HG03442 (cell line): ENCODE measurements around the gene MRI1.
A peak's percentile ranks its signal among the peaks of the same experiment; 100 is the strongest.
"Not testable (repeated sequence)": the region's sequence is repeated elsewhere in the genome, so short reads cannot be mapped to it uniquely, and the experiment has no call there.

Source experiments
- ATAC-seq: cut with Tn5 transposase; IDR thresholded peaks from one replicate; pipeline ENCODE4 v1.9.1; 2021; ENCODE audit warnings: mild to moderate bottlenecking, moderate library complexity; ENCODE audit not compliant: unreplicated experiment

Gene MRI1

DNA sequence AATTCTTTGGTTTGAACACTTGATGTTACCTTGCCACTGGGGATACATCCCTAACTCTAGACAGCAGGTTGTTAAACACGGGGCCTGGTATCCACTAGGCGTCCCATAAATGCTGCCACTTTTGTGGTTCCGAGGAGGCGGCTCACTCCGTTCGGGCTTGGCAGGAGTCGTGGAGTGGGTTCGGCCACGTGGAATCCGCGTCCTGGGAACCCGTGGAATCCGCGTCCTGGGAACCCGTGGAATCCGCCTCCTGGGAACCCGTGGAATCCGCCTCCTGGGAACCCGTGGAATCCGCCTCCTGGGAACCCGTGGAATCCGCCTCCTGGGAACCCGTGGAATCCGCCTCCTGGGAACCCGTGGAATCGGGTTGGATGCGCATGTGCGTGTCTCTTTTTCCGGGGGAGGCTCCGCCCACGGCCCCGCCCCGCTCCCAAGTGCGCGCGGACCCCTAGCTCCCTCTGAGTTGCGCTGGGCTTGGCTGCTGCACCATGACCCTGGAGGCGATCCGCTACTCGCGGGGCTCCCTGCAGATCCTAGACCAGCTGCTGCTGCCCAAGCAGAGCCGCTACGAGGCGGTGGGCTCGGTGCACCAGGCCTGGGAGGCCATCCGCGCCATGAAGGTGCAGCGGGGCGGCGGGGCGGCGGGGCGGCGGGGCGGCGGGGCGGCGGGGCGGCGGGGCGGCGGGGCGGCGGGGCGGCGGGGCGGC is at the start of gene MRI1:
MRI1 (plus strand) TSS at position 422 of the 707 bp plus-strand sequence; CDS start at position 489, 67 bp downstream.
- ATAC-seq, result no peak

DNA sequence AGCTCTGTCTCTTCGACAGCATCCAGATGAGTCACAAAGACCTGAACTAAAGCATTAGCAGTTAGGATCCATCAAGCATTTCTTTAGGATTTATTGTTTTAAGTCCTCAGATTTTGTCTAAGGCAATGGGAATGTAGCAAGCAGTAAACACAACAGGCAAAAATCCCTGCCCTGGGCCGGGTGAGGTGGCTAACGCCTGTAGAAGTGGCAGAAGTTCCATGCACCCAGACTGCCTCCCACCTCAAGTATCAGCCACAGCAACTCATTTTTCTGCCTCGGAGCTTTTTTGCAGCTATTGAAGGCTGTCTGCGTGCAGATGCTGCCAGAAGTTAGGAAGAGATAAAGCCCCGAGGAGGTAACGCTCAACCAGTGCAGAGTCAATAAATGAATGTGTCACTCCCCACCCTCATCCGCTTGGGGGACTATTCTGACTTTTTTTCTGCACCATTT is 47.1 kb upstream of the MRI1 start:
- no peak for ATAC-seq

DNA sequence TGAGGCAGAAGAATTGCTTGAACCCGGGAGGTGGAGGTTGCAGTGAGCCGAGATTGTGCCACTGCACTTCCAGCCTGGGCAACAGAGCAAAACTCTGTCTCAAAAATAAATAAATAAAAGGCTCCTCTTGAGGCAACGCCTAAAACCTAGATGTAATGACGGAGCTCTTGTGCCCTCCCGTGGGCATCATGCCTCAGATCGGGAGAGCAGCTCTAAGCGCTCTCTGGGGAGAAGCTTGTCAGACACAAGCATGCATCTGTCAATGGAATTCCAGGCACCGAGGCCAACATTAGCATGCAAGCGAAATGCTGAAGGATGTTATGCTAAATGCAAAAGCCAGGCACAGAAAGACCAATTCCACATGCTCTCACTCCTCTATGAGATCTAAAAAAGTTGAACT is 45.6 kb upstream of the MRI1 start:
- no peak for ATAC-seq

DNA sequence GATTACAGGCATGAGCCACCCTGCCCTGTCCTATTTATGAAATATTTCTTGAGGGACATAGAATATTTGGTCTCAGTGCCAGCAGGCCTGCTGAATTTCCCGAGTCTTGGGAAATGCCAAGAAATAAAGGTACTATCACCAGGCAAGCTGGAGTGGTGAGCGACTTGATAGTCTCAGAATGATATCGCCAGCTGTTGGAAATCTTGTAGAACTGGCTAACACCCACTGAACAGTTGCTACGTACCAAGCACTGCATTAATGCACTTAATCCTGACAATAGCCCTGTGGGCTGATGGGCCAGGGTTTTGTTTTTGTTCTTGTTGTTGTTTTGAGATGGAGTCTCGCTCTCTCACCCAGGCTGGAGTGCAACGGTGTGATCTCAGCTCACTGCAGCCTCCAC is 42.2 kb upstream of the MRI1 start:
- no peak for ATAC-seq

GRCh38 chr19:13723206-13723605 is 41.1 kb upstream of the MRI1 start:
- ATAC-seq, result no peak

GRCh38 chr19:13726323-13726722 is 38.0 kb upstream of the MRI1 start:
- ATAC-seq, result no peak

- no peak for ATAC-seq
These were observed 36.5 kb upstream of the MRI1 start for GRCh38 chr19:13727798-13728197.

DNA sequence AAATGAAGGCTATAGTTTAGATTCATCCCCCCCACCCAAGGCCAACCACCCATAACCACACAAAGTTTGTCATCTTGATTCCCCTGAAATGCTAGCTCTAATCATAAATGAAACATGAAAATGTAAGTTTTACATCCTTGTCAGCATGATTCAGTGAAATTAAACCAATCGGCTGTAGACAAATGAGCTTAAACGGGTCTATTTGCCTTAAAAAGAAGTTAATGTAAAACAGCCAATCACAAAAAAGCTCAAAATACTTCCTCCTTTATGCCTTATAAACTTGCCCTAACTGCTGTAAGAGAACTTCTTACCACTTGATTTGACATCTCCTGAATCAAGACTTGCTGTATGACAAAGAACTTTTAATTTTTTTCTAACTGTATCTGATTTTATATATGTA is 34.5 kb upstream of the MRI1 start:
- ATAC-seq, result no peak

DNA sequence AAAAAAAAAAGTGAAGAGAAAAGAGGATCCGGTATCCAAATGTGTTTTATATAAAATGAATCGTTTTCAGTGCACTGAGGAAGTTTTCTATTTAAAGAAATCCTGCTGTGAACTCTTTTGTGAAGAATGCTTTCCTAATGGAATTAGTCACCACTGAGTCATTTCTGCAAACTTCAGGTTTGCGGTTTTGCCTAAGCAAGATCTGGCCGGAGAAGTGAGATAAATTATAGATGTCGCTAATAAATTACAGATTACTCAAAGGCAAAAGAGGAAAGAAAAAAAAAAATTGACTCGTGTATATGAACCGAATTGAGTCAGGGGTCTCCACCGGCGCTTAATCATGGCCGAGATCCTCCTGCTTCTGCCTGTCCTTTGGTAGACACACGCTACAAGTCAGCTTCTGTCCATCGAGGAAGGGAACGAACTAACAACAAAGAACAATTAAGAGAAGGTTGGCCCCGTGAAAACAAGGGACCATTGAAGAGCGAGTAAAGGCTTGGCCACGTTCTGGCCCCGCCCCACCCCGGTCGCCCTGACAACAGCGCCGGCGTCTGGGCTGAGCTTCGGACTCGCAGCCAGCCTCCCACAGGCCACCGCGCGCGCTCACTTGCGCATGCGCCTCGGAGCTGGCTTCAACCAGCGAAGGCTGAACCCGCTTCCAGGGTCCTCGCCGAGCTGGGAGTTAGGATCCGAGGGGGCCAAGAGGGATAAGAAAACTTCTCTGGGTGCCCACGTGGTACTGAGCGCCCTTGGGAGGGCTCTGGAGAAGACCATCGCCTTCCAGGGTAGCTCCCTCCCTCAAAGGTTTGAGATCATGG is 33.0 kb upstream of the MRI1 start:
- peak; percentile 95 for ATAC-seq

GRCh38 chr19:13732337-13732736 is 32.0 kb upstream of the MRI1 start:
- ATAC-seq, result no peak

GRCh38 chr19:13734751-13735150 is 29.6 kb upstream of the MRI1 start:
- ATAC-seq, result no peak

GRCh38 chr19:13738073-13738472 is 26.2 kb upstream of the MRI1 start:
- ATAC-seq, result no peak

DNA sequence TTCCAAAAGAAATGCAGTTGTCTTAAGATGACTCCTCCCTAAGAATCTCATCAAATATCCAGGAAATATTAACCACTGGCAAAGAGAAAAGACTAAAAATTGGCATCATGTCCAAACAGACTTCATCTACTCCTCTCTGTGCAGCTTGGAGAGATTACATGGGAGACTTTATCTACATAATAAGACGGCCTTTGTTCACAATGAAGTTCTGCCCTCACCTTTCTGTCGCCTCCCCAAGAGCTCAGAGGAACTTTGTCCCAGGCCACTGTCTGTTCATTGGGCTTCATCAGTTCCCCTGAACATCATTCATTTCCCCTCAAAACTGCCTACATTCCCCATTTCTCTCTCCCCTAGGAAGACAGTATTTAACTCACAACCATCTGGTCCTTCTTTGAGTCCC is 22.4 kb upstream of the MRI1 start:
- ATAC-seq, result no peak

DNA sequence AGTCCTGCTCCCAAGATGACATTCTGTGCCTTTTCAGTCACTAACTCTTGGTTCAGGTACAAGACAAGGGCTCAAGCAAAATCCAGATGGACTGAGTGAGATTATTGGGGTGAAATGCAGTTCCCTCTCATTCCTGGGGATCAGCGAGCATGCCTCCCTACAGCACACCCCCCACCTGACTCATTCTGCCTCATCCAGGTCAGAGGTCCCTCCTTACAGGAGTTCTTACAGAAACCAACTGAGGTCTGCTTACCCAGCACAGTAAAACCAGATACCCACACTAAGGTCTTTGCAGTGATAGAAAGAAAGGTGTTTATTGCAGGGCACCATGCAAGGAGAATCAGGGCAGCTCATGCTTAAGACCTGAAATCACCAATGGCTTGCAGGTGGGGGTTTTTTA is 21.6 kb upstream of the MRI1 start:
- ATAC-seq, result no peak

- ATAC-seq, result no peak
These were observed 20.1 kb upstream of the MRI1 start for GRCh38 chr19:13744174-13744573.

- no peak for ATAC-seq
These were observed 17.2 kb upstream of the MRI1 start for GRCh38 chr19:13747098-13747453.

DNA sequence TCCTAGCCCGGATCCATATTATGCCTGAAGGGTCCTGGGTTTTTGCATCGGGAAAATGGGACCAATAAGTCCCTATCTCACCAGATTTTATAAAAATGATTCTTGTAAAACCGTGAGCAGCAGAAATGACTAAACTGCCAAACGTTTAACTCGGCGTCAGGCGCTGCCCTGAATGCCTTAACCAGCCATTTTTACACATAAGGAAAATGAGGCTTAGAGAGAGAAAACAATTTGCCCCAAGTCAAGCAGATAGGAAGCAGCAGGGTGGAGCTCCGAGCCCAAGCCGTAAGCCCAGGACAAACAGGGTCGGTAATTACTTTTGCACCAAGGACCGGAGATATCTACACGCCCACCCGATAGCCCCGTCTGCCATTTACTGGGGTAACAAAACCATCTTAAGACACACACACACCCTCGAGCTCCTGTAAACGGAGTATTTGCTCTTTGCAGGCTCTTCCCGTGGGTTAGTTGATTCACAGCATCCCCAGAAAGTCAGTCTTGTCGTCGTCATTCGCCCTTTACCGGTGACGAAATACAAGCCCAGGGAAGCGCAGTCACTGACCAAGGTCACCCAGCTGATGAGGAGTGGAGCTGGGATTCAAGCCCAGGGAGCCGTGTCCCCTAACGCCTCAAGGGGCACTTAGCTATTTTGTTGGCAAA is 16.0 kb upstream of the MRI1 start:
- no peak for ATAC-seq

DNA sequence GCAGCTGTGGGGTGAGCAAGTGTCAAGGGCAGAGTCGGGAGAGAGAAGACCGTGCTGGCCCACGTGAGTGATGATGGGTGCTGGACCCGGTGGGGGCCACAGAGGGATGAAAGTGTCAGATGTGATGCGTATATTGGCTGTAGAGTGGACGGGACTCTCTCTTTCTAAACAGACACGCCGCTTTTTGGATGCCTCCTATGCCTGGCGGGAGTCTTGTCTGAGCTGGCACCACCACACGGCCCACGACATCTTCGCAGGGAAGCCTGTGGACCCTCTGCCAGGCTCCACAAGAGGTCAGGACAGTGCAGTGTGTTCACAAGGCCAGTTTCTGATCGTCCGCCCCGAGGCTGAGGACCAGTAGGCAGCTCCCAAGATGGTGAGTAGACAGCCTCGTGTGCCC is 12.9 kb upstream of the MRI1 start:
- no peak for ATAC-seq

DNA sequence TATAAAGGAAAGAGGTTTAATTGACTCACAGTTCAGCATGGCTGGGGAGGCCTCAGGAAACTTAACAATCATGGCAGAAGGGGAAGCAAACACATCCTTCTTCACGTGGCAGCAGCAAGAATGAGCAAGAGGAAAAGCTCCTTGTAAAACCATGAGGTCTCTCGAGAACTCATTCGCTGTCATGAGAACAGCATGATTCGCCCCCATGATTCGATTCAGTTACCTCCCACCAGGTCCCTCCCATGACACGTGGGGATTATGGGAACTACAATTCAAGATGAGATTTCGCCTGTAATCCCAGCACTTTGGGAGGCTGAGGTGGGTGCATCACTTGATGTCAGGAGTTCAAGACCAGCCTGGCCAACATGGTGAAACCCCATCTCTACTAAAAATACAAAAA is 10.7 kb upstream of the MRI1 start:
- not testable (repeated sequence) for ATAC-seq

GRCh38 chr19:13756210-13756609 is 8.1 kb upstream of the MRI1 start:
- ATAC-seq, result no peak

- ATAC-seq, result no peak
These were observed 6.2 kb upstream of the MRI1 start for GRCh38 chr19:13757805-13758772.
